HepG2 (cell line): Measurements from ENCODE around the gene HSPE1. TPM values are rescaled to one million over a fixed set of nuclear protein-coding genes. Genes with fewer than 3 reads are reported as not detected.
A peak's percentile ranks its signal among the peaks of the same experiment; 100 is the strongest.

Experiments used
- ADNP ChIP-seq: sonication (generic); formaldehyde crosslinking; IDR thresholded peaks from 2 replicates; pipeline ENCODE4 v1.4.0; 2020; ENCODE audit warnings: missing genetic modification reagents
- AGO2 ChIP-seq: fragments of 200-400 bp; formaldehyde crosslinking; optimal IDR thresholded peaks from 2 replicates; pipeline ENCODE3; 2017; ENCODE audit warnings: mild to moderate bottlenecking, low read depth, low read length, moderate library complexity
- BCL3 ChIP-seq: sonication (generic); formaldehyde crosslinking; IDR thresholded peaks from 2 replicates; pipeline ENCODE4 v1.5.1; 2020; ENCODE audit warnings: mild to moderate bottlenecking, missing genetic modification reagents, moderate library complexity
- DNMT3B ChIP-seq: conservative IDR thresholded peaks from 2 replicates; pipeline ENCODE4 v1.6.1; 2016; ENCODE audit warnings: missing biosample characterization, control low read depth
- GMEB2 ChIP-seq: IDR thresholded peaks from 2 replicates; pipeline ENCODE4 v1.6.1; 2016; ENCODE audit warnings: missing biosample characterization, missing genetic modification reagents, low read depth
- JUND ChIP-seq: sonication (generic); formaldehyde crosslinking; IDR thresholded peaks from 2 replicates; pipeline ENCODE4 v1.8.0; 2022; ENCODE audit warnings: mild to moderate bottlenecking, missing genetic modification reagents
- MAFK ChIP-seq, 2 experiments: IDR thresholded peaks in 1 of 2; conservative IDR thresholded peaks in 1 of 2; 2 replicates each; pipeline ENCODE4 v1.6.1; 2011; ENCODE audit warnings: improper control_type of control experiment in 2 of 2, low read length in 2 of 2
- MAZ ChIP-seq, 2 experiments: sonication (generic) in 1 of 2; formaldehyde crosslinking in 1 of 2; IDR thresholded peaks; 2 replicates each; pipeline versions ENCODE4 v1.5.0 to v1.6.1; 2012 to 2020; ENCODE audit warnings: low read depth in 2 of 2, mild to moderate bottlenecking in 2 of 2, borderline replicate concordance in 1 of 2, improper control_type of control experiment in 1 of 2, low read length in 1 of 2, missing genetic modification reagents in 1 of 2, moderate library complexity in 1 of 2
- MLLT10 ChIP-seq: sonication (generic); formaldehyde crosslinking; IDR thresholded peaks from 2 replicates; pipeline ENCODE4 v1.4.0; 2020; ENCODE audit warnings: missing genetic modification reagents
- NAIF1 ChIP-seq: sonication (generic); formaldehyde crosslinking; IDR thresholded peaks from 2 replicates; pipeline ENCODE4 v1.5.0; 2020; ENCODE audit warnings: mild to moderate bottlenecking, missing genetic modification reagents, borderline replicate concordance
- NFYB ChIP-seq: sonication (generic); formaldehyde crosslinking; IDR thresholded peaks from 2 replicates; pipeline ENCODE4 v1.4.0; 2020; ENCODE audit warnings: missing genetic modification reagents
- PREB ChIP-seq: sonication (generic); formaldehyde crosslinking; IDR thresholded peaks from 2 replicates; pipeline ENCODE4 v1.4.0; 2020; ENCODE audit warnings: missing genetic modification reagents
- TBP ChIP-seq: sonication (generic); formaldehyde crosslinking; IDR thresholded peaks from 2 replicates; pipeline ENCODE4 v1.5.0; 2020; ENCODE audit warnings: missing genetic modification reagents
- U2AF2 ChIP-seq: fragments of 200-400 bp; formaldehyde crosslinking; IDR thresholded peaks from 2 replicates; pipeline ENCODE4 v1.6.1; 2017; ENCODE audit warnings: low read depth, mild to moderate bottlenecking, low read length
- ZFX ChIP-seq: sonication (generic); formaldehyde crosslinking; IDR thresholded peaks from 2 replicates; pipeline ENCODE4 v1.4.0; 2020; ENCODE audit warnings: mild to moderate bottlenecking, low read depth, missing genetic modification reagents, moderate library complexity
- ZGPAT ChIP-seq: IDR thresholded peaks from 2 replicates; pipeline ENCODE4 v1.6.1; 2016; ENCODE audit warnings: mild to moderate bottlenecking
- ZMYM3 ChIP-seq: sonication (generic); formaldehyde crosslinking; IDR thresholded peaks from 2 replicates; pipeline ENCODE4 v1.5.1; 2020; ENCODE audit warnings: mild to moderate bottlenecking, missing genetic modification reagents
- ZNF18 ChIP-seq: sonication (generic); formaldehyde crosslinking; IDR thresholded peaks from 2 replicates; pipeline ENCODE4 v1.8.0; 2022; ENCODE audit warnings: mild to moderate bottlenecking, missing genetic modification reagents; ENCODE audit not compliant: insufficient replicate concordance
- ZNF432 ChIP-seq: sonication (generic); formaldehyde crosslinking; IDR thresholded peaks from 2 replicates; pipeline ENCODE4 v1.5.0; 2020; ENCODE audit warnings: missing genetic modification reagents, mild to moderate bottlenecking, borderline replicate concordance
- ZNF572 ChIP-seq: sonication (generic); formaldehyde crosslinking; IDR thresholded peaks from 2 replicates; pipeline ENCODE4 v1.5.1; 2020; ENCODE audit warnings: mild to moderate bottlenecking, missing genetic modification reagents
- ZNF598 ChIP-seq: sonication (generic); formaldehyde crosslinking; IDR thresholded peaks from 2 replicates; pipeline ENCODE4 v1.5.1; 2020; ENCODE audit warnings: mild to moderate bottlenecking, missing genetic modification reagents, borderline replicate concordance
- ZNF782 ChIP-seq: sonication (generic); formaldehyde crosslinking; IDR thresholded peaks from 2 replicates; pipeline ENCODE4 v1.4.0; 2020; ENCODE audit warnings: missing genetic modification reagents, mild to moderate bottlenecking, borderline replicate concordance
- polyA plus RNA-seq, 8 experiments: library from polyadenylated mRNA; depleted of rRNA in 3 of 8; stranded (reverse) in 7 of 8; unstranded in 1 of 8; fragments of >200 nt; fragmentation: Illumina TruSeq in 4 of 8; extraction: Trizol in 4 of 8; gene quantifications; 2 replicates each; pipeline versions ENCODE4 v1.2.1 to v1.2.3, GENCODE V29; 2011 to 2016; ENCODE audit warnings: low read depth in 4 of 8, missing spikeins in 1 of 8, mixed read lengths in 1 of 8; ENCODE audit not compliant: insufficient read depth in 1 of 8
- total RNA-seq, 5 experiments: library from RNA; depleted of rRNA; stranded (reverse); fragments of >200 nt; fragmentation: Illumina TruSeq; extraction: Trizol; gene quantifications; 2 replicates each; pipeline ENCODE4 v1.2.3, GENCODE V29; 2016; ENCODE audit warnings: low read depth in 1 of 5

The HSPE1 gene
- total and polyA plus RNA-seq, 2 of the 13 experiments (the other 11 are each of a cell fraction or from before 2014, with no cell fraction given): 244 to 823 TPM

- TF ChIP-seq MAZ (IDR thresholded peaks at IDR 0.05; ENCODE audit: borderline replicate concordance, low read depth, low read length) (peak; percentile 94), MAZ (CRISPR knock-in tag; IDR thresholded peaks at IDR 0.05; ENCODE audit: low read depth) (peak; percentile 15), BCL3 (peak; percentile 82; the same call in 1 of the 2 replicates), JUND (CRISPR knock-in tag) (no peak), ZNF572 (CRISPR knock-in tag) (peak; percentile 73; the same call in 1 of the 2 replicates), NFYB (peak; percentile 97), MLLT10 (CRISPR knock-in tag) (no peak), ZGPAT (peak; percentile 96), MAFK (conservative IDR thresholded peaks at IDR 0.05 in 1 of 2, IDR thresholded peaks at IDR 0.05 in 1 of 2; ENCODE audit: low read length in 2 of 2) (no peak), GMEB2 (peak; percentile 92), AGO2 (peak; percentile 95), U2AF2 (no peak), ZNF782 (peak; percentile 13; the same call in 1 of the 2 replicates), NAIF1 (CRISPR knock-in tag) (peak; percentile 99), ZNF18 (CRISPR knock-in tag) (peak; percentile 62), ZFX (CRISPR knock-in tag) (peak; percentile 80), ADNP (CRISPR knock-in tag) (no peak), ZNF598 (CRISPR knock-in tag) (peak; percentile 70; the same call in 1 of the 2 replicates), DNMT3B (CRISPR knock-in tag) (peak; percentile 47; the same call in 1 of the 2 replicates), ZMYM3 (peak; percentile 5; the same call in 1 of the 2 replicates), ZNF432 (CRISPR knock-in tag) (no peak), TBP (CRISPR knock-in tag) (no peak), PREB (no peak)
Observed at GRCh38 chr2:197453123-197453913, 46.9 kb upstream of the HSPE1 start, which contains the start of gene COQ10B (continued).
